Putamen (tissue), 1 donor: ENCODE measurements around the gene GTF2A1.

Source experiments
- DNase-seq: peaks from one replicate; pipeline ENCODE4 v3.0.0-alpha.2; 2016; ENCODE audit warnings: low spot score

The GTF2A1 gene

GRCh38 chr14:81133400-81133799 lies 87.4 kb downstream of the GTF2A1 start:
- DNase-seq, result no peak

GRCh38 chr14:81132468-81132867 lies 88.3 kb downstream of the GTF2A1 start:
- DNase-seq, result no peak

- DNase-seq, result no peak
Observed at GRCh38 chr14:81129242-81129641, 91.5 kb downstream of the GTF2A1 start.

- no peak for DNase-seq
Observed at GRCh38 chr14:81127785-81128184, 93.0 kb downstream of the GTF2A1 start.

- DNase-seq, result no peak
Observed at GRCh38 chr14:81125536-81125935, 95.2 kb downstream of the GTF2A1 start.
